HEK293 (cell line): ENCODE data around the gene USP30.

Source experiments
- CTCF ChIP-seq: fragments of 450-650 bp; formaldehyde crosslinking; IDR thresholded peaks from 2 replicates; pipeline ENCODE4 v1.5.1; 2016; ENCODE audit warnings: missing biosample characterization, missing genetic modification characterization
- GLIS2 ChIP-seq: fragments of 450-650 bp; formaldehyde crosslinking; IDR thresholded peaks from 2 replicates; pipeline ENCODE4 v1.5.1; 2016; ENCODE audit warnings: missing biosample characterization, missing genetic modification characterization
- KLF16 ChIP-seq: fragments of 450-650 bp; formaldehyde crosslinking; IDR thresholded peaks from 2 replicates; pipeline ENCODE4 v1.5.1; 2017; ENCODE audit warnings: missing biosample characterization, missing genetic modification characterization
- PBX3 ChIP-seq: sonication (generic); formaldehyde crosslinking; IDR thresholded peaks from 2 replicates; pipeline ENCODE4 v1.8.1; 2022; ENCODE audit warnings: mild to moderate bottlenecking, moderate library complexity, missing genetic modification reagents
- YY1 ChIP-seq: fragments of 450-650 bp; formaldehyde crosslinking; IDR thresholded peaks from 2 replicates; pipeline ENCODE4 v1.5.1; 2018; ENCODE audit warnings: missing biosample characterization, missing genetic modification characterization
- ZNF155 ChIP-seq: fragments of 450-650 bp; formaldehyde crosslinking; IDR thresholded peaks from 2 replicates; pipeline ENCODE4 v1.5.1; 2016; ENCODE audit warnings: missing biosample characterization, missing genetic modification characterization
- ZNF16 ChIP-seq: fragments of 450-650 bp; formaldehyde crosslinking; IDR thresholded peaks from 2 replicates; pipeline ENCODE4 v1.5.1; 2016; ENCODE audit warnings: low read depth, missing biosample characterization, missing genetic modification characterization
- ZNF239 ChIP-seq: fragments of 450-650 bp; formaldehyde crosslinking; IDR thresholded peaks from 2 replicates; pipeline ENCODE4 v1.5.1; 2016; ENCODE audit warnings: missing biosample characterization, missing genetic modification characterization
- ZNF302 ChIP-seq: fragments of 450-650 bp; formaldehyde crosslinking; IDR thresholded peaks from 2 replicates; pipeline ENCODE4 v1.5.1; 2016; ENCODE audit warnings: missing biosample characterization, missing genetic modification characterization, low read depth
- ZNF561 ChIP-seq: fragments of 450-650 bp; IDR thresholded peaks from 2 replicates; pipeline ENCODE4 v1.5.1; 2018; ENCODE audit warnings: missing biosample characterization, missing genetic modification characterization, borderline replicate concordance
- ZNF777 ChIP-seq: fragments of 450-650 bp; formaldehyde crosslinking; IDR thresholded peaks from 2 replicates; pipeline ENCODE4 v1.5.1; 2017; ENCODE audit warnings: missing biosample characterization, missing genetic modification characterization, borderline replicate concordance

- TF ChIP-seq CTCF: no peak
- no peak for TF ChIP-seq ZNF16
- no peak for TF ChIP-seq ZNF239
- no peak for TF ChIP-seq GLIS2 (tag by site-specific recombination)
- no peak for TF ChIP-seq PBX3 (CRISPR knock-in tag)
- no peak for TF ChIP-seq ZNF302 (tag by site-specific recombination)
- TF ChIP-seq ZNF777: no peak
- no peak for TF ChIP-seq YY1 (tag by site-specific recombination)
- TF ChIP-seq KLF16: no peak
- TF ChIP-seq ZNF561: no peak
- TF ChIP-seq ZNF155 (tag by site-specific recombination): no peak
These were observed 52.8 kb downstream of the USP30 start for GRCh38 chr12:109105176-109105575.
